NCI-H2227 (cell line): ENCODE results near the gene GRID2.

Experiments used
- DNase-seq: peaks from one replicate; lab custom pipeline; 2025; ENCODE audit not compliant: unreplicated experiment; lab: John Stamatoyannopoulos, UW

GRID2 gene

GRCh38 chr4:93179044-93179443, 875.3 kb downstream of the GRID2 start:
- DNase-seq: no peak

- DNase-seq: no peak
These were observed 879.0 kb downstream of the GRID2 start for GRCh38 chr4:93182722-93183121.

- peak; percentile 10 for DNase-seq
These were observed 879.8 kb downstream of the GRID2 start for GRCh38 chr4:93183576-93183975.

GRCh38 chr4:93184053-93184452, 880.3 kb downstream of the GRID2 start:
- peak; percentile 70 for DNase-seq

GRCh38 chr4:93186846-93187245, 883.1 kb downstream of the GRID2 start:
- DNase-seq: no peak

- no peak for DNase-seq
These were observed 883.7 kb downstream of the GRID2 start for GRCh38 chr4:93187466-93187865.

GRCh38 chr4:93187892-93188291, 884.1 kb downstream of the GRID2 start:
- no peak for DNase-seq

- DNase-seq: peak; percentile 71
These were observed 895.7 kb downstream of the GRID2 start for GRCh38 chr4:93199492-93199891.

GRCh38 chr4:93201471-93202096, 897.8 kb downstream of the GRID2 start:
- no peak for DNase-seq

- DNase-seq: no peak
These were observed 899.9 kb downstream of the GRID2 start for GRCh38 chr4:93203708-93204107.

- no peak for DNase-seq
These were observed 908.5 kb downstream of the GRID2 start for GRCh38 chr4:93212250-93212649.

- DNase-seq: peak; percentile 4
These were observed 912.9 kb downstream of the GRID2 start for GRCh38 chr4:93216646-93217045.

GRCh38 chr4:93217431-93217830, 913.7 kb downstream of the GRID2 start:
- peak; percentile 6 for DNase-seq

GRCh38 chr4:93221771-93222170, 918.0 kb downstream of the GRID2 start:
- no peak for DNase-seq

GRCh38 chr4:93228021-93228420, 924.3 kb downstream of the GRID2 start:
- no peak for DNase-seq

- DNase-seq: no peak
These were observed 929.1 kb downstream of the GRID2 start for GRCh38 chr4:93232883-93233282.

GRCh38 chr4:93237521-93237920, 933.8 kb downstream of the GRID2 start:
- no peak for DNase-seq

- DNase-seq: no peak
These were observed 939.5 kb downstream of the GRID2 start for GRCh38 chr4:93243262-93243661.

- DNase-seq: peak; percentile 81
These were observed 957.4 kb downstream of the GRID2 start for GRCh38 chr4:93261207-93261606.

GRCh38 chr4:93263166-93263565, 959.4 kb downstream of the GRID2 start:
- DNase-seq: no peak

GRCh38 chr4:93267747-93268146, 964.0 kb downstream of the GRID2 start:
- DNase-seq: no peak

GRCh38 chr4:93285346-93285745, 981.6 kb downstream of the GRID2 start:
- no peak for DNase-seq

- DNase-seq: no peak
These were observed 985.5 kb downstream of the GRID2 start for GRCh38 chr4:93289241-93289640.
